Left colon (tissue), 2 donors: ENCODE data around the gene TTF2. TPM values are rescaled to one million over a fixed set of nuclear protein-coding genes. Genes with fewer than 3 reads are reported as not detected.
"Not testable (repeated sequence)": the region's sequence is repeated elsewhere in the genome, so short reads cannot be mapped to it uniquely, and the experiment has no call there.

ENCODE experiments used
- ATAC-seq: fragments of 200-7000 bp; cut with Tn5 transposase; one replicate; pipeline ENCODE4 v1.9.1; 2020; ENCODE audit warnings: mild to moderate bottlenecking, moderate library complexity
- DNase-seq, 2 donors: peaks; one replicate each; pipeline ENCODE4 v3.0.0-alpha.2; 2020
- intact Hi-C, 2 donors: fragments of 100-400 bp; cut with DNase I in 1 of 2; cut with micrococcal nuclease in 1 of 2; formaldehyde crosslinking; loops; one replicate each; pipeline versions ENCODE4 v1.11.2 to v1.14.0; 2022; cut with DNase I, micrococcal nuclease
- total RNA-seq, 2 donors: library from RNA; stranded (reverse); fragmentation: NEBNext Ultra II Directional; extraction: Animal tissue kit (Norgen Biotek cat#: 25700); gene quantifications; one replicate each; pipeline ENCODE4 v1.2.1, GENCODE V29; 2021
- donor health status: DM: no; HTN: no; CAD: no.
- donor health status: DM: yes; HTN: yes; CAD: no.

Gene TTF2
- total RNA-seq, 2 donors from 2014 or later, result 25.0 to 28.1 TPM

GRCh38 chr1:117112047-117112717 lies 52.1 kb downstream of the TTF2 start:
- intact Hi-C loops, result no loop called here
- ATAC-seq (no peak), DNase-seq (no peak)

- DNase-seq, result no peak
- intact Hi-C loops, result no loop called here
- ATAC-seq, result no peak
Observed at GRCh38 chr1:117113199-117113598, 53.1 kb downstream of the TTF2 start.

- ATAC-seq, result no peak
- intact Hi-C loops, result no loop called here
- no peak for DNase-seq
Observed at GRCh38 chr1:117114877-117115276, 54.8 kb downstream of the TTF2 start.

GRCh38 chr1:117116090-117116783 lies 56.1 kb downstream of the TTF2 start:
- intact Hi-C loops, result no loop called here
- no peak for DNase-seq
- no peak for ATAC-seq

- intact Hi-C loops, result no loop called here
- DNase-seq, result no peak
- ATAC-seq, result no peak
Observed at GRCh38 chr1:117116784-117117130, 56.6 kb downstream of the TTF2 start.

- ATAC-seq (no peak), DNase-seq (no peak)
- intact Hi-C loops, result no loop called here
Observed at GRCh38 chr1:117117697-117118096, 57.6 kb downstream of the TTF2 start.

GRCh38 chr1:117118137-117118536 lies 58.0 kb downstream of the TTF2 start:
- intact Hi-C loops, result no loop called here
- ATAC-seq (no peak), DNase-seq (no peak)

GRCh38 chr1:117119144-117119543 lies 59.0 kb downstream of the TTF2 start:
- intact Hi-C loops, DNase-seq, ATAC-seq: not testable (repeated sequence)

- intact Hi-C loops, result no loop called here
- ATAC-seq (peak; percentile 51), DNase-seq (peak in 1 of 2 donors; percentile 6)
Observed at GRCh38 chr1:117120774-117121588, 60.9 kb downstream of the TTF2 start.

GRCh38 chr1:117121589-117122329 lies 61.6 kb downstream of the TTF2 start, which contains the start of gene TRIM45:
TRIM45 (minus strand) TSS chr1:117121749; CDS start chr1:117121201, 548 bp downstream.
- intact Hi-C loops, result no loop called here
- peak; percentile 95 to 98 for DNase-seq
- ATAC-seq, result peak; percentile 96

- no peak for ATAC-seq
- intact Hi-C loops, result no loop called here
- DNase-seq, result no peak
Observed at GRCh38 chr1:117122330-117123025, 62.4 kb downstream of the TTF2 start.

- ATAC-seq, result no peak
- intact Hi-C loops, result no loop called here
- no peak for DNase-seq
Observed at GRCh38 chr1:117123274-117123673, 63.1 kb downstream of the TTF2 start.

GRCh38 chr1:117124661-117125060 lies 64.5 kb downstream of the TTF2 start:
- intact Hi-C loops, result no loop called here
- ATAC-seq (no peak), DNase-seq (no peak)

GRCh38 chr1:117127795-117128194 lies 67.7 kb downstream of the TTF2 start:
- ATAC-seq (no peak), DNase-seq (no peak)
- intact Hi-C loops, result loop anchor here in 1 of 2 donors (2.0 kb wide), 1 partner anchor 61 kb away; no protein-coding TSS in a partner anchor

GRCh38 chr1:117128323-117129079 lies 68.4 kb downstream of the TTF2 start:
- intact Hi-C loops, result loop anchor here in 1 of 2 donors (2.0 kb wide), 1 partner anchor 62 kb away; no protein-coding TSS in a partner anchor
- ATAC-seq (no peak), DNase-seq (no peak)

- intact Hi-C loops, result no loop called here
- DNase-seq, result no peak
- ATAC-seq, result no peak
Observed at GRCh38 chr1:117130526-117130925, 70.4 kb downstream of the TTF2 start.

- ATAC-seq (no peak), DNase-seq (no peak)
- intact Hi-C loops, result no loop called here
Observed at GRCh38 chr1:117135329-117135728, 75.2 kb downstream of the TTF2 start.

- no peak for DNase-seq
- intact Hi-C loops, result no loop called here
Observed at GRCh38 chr1:117136749-117137148, 76.6 kb downstream of the TTF2 start.

More at GRCh38 chr1:117136749-117137148, 76.6 kb downstream of the TTF2 start:
- no peak for ATAC-seq
